ENCODE data around the gene OR8B4.
"Not testable (repeated sequence)": the region's sequence is repeated elsewhere in the genome, so short reads cannot be mapped to it uniquely, and the experiment has no call there.

The OR8B4 gene

GRCh38 chr11:124396847-124397246, 27.8 kb downstream of the OR8B4 start:
- not testable (repeated sequence) for H3K36me3 ChIP-seq (ENCODE audit: insufficient read depth, low read length); H3K4me3 ChIP-seq (ENCODE audit: low read length); H3K9me3 ChIP-seq (ENCODE audit: low read length); H3K27me3 ChIP-seq (ENCODE audit: insufficient read depth, low read length); H3K4me1 ChIP-seq (ENCODE audit: insufficient read depth, low read length); H2AFZ ChIP-seq (ENCODE audit: low read depth, low read length)

- Histone ChIP-seq H3K4me1 (ENCODE audit: insufficient read depth, low read length) (no peaks in the 10 kb centered on the region), H3K36me3 (ENCODE audit: insufficient read depth, low read length) (no peaks in the 10 kb centered on the region)
Observed at GRCh38 chr11:124394408-124394807, 30.3 kb downstream of the OR8B4 start.

GRCh38 chr11:124384399-124384798, 40.3 kb downstream of the OR8B4 start, which contains the start of gene OR8B2:
Gene OR8B2, minus strand, starts transcription at chr11:124384499. Its CDS starts 1,156 bp downstream, at chr11:124383343.
- Histone ChIP-seq H3K4me3 (ENCODE audit: low read length) (no peak within 1 kb of the TSS), H3K27me3 (ENCODE audit: insufficient read depth, low read length) (no peaks in the 10 kb centered on the region)

More at GRCh38 chr11:124394408-124394807, 30.3 kb downstream of the OR8B4 start:
- H3K9me3 ChIP-seq (ENCODE audit: low read length) = no peaks in the 10 kb centered on the region
- no peak overlapping the region for H3K4me3 ChIP-seq (ENCODE audit: low read length)
- H3K27me3 ChIP-seq (ENCODE audit: insufficient read depth, low read length) = no peaks in the 10 kb centered on the region
- H2AFZ ChIP-seq (ENCODE audit: low read depth, low read length) = no peak overlapping the region

GRCh38 chr11:124382857-124383256, 41.8 kb downstream of the OR8B4 start:
- H3K9me3 ChIP-seq (ENCODE audit: low read length); H3K4me1 ChIP-seq (ENCODE audit: insufficient read depth, low read length); H3K36me3 ChIP-seq (ENCODE audit: insufficient read depth, low read length); H3K4me3 ChIP-seq (ENCODE audit: low read length); H3K27me3 ChIP-seq (ENCODE audit: insufficient read depth, low read length); H2AFZ ChIP-seq (ENCODE audit: low read depth, low read length): not testable (repeated sequence)

More at GRCh38 chr11:124384399-124384798, 40.3 kb downstream of the OR8B4 start, which contains the start of gene OR8B2:
- Histone ChIP-seq H3K9me3 (ENCODE audit: low read length) (no peaks in the 10 kb centered on the region), H2AFZ (ENCODE audit: low read depth, low read length) (no peak within 1 kb of the TSS), H3K36me3 (ENCODE audit: insufficient read depth, low read length) (no peaks in the 10 kb centered on the region), H3K4me1 (ENCODE audit: insufficient read depth, low read length) (no peaks in the 10 kb centered on the region)

- no peaks in the 10 kb centered on the region for H3K4me1 ChIP-seq (ENCODE audit: insufficient read depth, low read length)
Observed at GRCh38 chr11:124380585-124380984, 44.1 kb downstream of the OR8B4 start.

GRCh38 chr11:124376280-124376679, 48.4 kb downstream of the OR8B4 start:
- H3K27me3 ChIP-seq (ENCODE audit: insufficient read depth, low read length) = peaks cover 8% of the 10 kb centered on the region
- no peaks in the 10 kb centered on the region for H3K36me3 ChIP-seq (ENCODE audit: insufficient read depth, low read length)
- no peaks in the 10 kb centered on the region for H3K4me1 ChIP-seq (ENCODE audit: insufficient read depth, low read length)
- no peak overlapping the region for H3K4me3 ChIP-seq (ENCODE audit: low read length)
- H3K9me3 ChIP-seq (ENCODE audit: low read length) = no peaks in the 10 kb centered on the region
- no peak overlapping the region for H2AFZ ChIP-seq (ENCODE audit: low read depth, low read length)

More at GRCh38 chr11:124380585-124380984, 44.1 kb downstream of the OR8B4 start:
- Histone ChIP-seq H2AFZ (ENCODE audit: low read depth, low read length) (no peak overlapping the region), H3K4me3 (ENCODE audit: low read length) (no peak overlapping the region), H3K36me3 (ENCODE audit: insufficient read depth, low read length) (no peaks in the 10 kb centered on the region), H3K27me3 (ENCODE audit: insufficient read depth, low read length) (peaks cover 8% of the 10 kb centered on the region), H3K9me3 (ENCODE audit: low read length) (no peaks in the 10 kb centered on the region)
